Midbrain (tissue), 1 donor: ENCODE data around the gene NASP.
"Not testable (repeated sequence)": the region's sequence is repeated elsewhere in the genome, so short reads cannot be mapped to it uniquely, and the experiment has no call there.

ENCODE experiments used
- DNase-seq: peaks from one replicate; lab custom pipeline; 2025; lab: John Stamatoyannopoulos, UW

The NASP gene

GRCh38 chr1:45569962-45570581 is 13.8 kb upstream of the NASP start:
- DNase-seq, result peak; percentile 80

- DNase-seq, result no peak
Observed at GRCh38 chr1:45570631-45571030, 13.2 kb upstream of the NASP start.

DNA sequence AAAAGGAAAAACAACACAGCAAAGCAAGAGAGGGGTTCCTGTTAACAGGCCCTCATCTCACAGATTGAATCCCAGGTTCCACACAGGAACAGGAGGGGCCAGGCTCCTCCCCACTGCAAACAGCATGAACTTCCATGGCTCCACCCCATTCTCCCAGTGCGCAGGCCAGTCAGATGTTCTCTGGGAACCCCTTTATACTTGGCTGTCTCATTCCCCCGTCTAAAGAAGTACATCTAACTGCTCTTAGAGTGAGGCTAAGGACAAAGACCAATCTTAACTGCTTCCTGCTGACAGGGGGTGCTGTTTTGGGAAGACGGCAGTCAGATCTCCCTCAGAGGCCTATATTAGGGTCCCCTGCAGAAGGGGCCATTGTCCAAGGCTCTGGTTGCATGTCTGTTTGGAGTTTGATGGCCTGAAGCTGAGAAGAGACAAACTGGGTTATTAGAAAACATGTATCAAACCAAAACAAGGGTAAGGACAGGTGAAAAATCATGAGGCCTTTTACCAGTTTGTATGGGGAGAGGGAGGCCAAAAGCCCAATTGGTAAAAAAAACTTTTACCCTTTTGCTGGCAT is 10.5 kb upstream of the NASP start:
- DNase-seq, result no peak

- no peak for DNase-seq
Observed at GRCh38 chr1:45574105-45574626, 9.7 kb upstream of the NASP start.

DNA sequence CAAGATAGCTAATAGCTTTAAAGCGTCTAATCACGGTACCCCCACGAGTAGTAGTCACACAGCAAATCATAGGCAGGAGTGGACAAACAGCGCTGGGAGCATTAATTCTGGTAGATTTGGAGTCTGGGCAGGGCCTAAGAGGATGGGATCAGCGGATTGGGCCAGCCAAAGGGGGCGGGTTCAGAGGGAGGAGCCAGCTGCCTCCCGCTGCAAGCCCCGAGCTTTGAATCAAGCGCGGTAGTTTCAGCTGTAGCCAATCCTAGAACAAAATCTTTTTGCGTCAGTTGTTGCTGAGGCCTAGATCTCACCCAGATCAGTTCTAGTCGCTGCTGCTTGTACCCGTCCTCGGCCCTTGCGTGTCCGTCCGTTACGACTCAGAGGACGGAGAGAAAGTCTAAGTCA is 576 bp upstream of the NASP start:
- DNase-seq, result peak; percentile 99

- DNase-seq, result peak; percentile 88
Observed at GRCh38 chr1:45584351-45585109, 689 bp downstream of the NASP start.

DNA sequence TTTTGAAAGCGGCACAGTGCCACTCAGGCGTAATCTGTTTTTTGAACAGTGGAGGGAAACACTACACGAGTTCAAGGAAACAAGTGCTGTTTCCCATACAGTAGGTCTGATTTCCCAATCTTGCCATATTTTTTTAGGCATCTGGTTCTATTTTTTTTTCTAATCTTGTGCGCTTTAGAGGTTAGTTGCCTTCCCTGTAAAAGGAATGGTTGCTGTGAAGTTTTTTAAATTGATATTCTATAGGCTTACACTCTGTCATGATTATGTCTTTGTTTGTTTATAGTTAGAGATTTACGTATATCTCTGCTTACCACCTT is 1.2 kb downstream of the NASP start:
- DNase-seq, result no peak

DNA sequence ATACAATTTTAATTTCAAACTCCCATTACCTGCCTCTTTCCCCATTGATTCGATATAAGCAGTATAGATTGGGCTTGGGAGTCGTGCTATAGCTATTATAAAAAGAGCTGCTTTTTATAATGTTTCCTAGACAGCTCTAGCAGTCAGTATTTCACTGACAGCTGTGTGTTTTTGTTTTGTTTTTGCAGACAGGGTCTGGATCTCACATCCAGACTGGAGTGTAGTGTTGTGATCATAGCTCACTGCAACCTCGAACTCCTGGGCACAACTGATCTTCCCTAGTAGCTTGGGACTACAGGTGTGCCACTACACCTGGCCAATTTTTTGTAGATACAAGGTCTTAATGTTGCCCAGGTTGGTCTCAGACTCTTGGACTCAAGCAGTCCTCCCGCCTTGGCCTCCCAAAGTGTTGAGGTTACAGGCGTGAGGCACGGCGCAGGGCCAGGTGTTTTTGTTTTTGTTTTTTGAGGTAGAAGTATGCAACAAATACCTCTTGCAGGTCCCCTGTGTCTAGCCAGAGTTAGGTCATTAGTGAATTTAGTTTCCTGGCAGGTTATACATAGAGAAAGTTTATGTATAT is 1.7 kb downstream of the NASP start:
- no peak for DNase-seq

DNA sequence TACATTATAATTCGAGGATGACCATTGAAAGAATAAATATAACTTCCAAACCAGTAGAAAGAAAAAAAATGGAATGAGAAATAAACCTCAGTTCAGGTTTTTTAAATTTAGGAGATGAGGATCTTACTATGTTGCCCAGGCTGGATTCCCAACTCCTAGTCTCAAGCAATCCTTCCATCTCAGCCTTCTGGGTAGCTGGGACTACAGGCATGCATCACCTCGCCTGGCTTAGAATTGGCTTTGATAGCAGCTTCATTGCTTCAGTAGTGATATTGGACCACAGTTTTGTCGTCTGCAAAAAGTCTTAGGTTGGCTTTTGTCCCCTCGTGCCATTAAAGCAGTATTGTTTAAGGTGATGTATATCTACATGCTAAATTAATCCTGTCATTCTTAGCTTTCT is 2.9 kb downstream of the NASP start:
- DNase-seq, result no peak

DNA sequence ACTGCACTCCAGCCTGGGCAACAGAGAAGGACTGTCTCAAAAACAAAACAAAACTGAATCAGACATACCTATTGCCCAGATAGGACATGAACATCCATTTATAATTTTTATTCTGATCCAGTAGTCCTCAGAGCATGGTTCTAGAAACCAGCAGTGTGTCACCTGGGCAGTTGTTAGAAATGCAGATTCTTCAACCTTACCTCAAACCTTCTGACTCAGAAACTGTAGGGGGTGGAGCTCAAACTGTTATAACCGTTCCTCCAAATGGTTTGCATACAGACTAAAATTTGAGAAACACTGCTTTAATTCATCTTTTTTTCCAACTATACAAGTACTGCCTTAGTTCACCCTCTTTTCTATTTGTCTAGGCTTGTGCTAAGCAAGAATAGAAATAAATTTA is 6.0 kb downstream of the NASP start:
- DNase-seq, result no peak

- DNase-seq, result no peak
Observed at GRCh38 chr1:45594412-45594811, 10.6 kb downstream of the NASP start.

- not testable (repeated sequence) for DNase-seq
Observed at GRCh38 chr1:45596765-45597164, 12.9 kb downstream of the NASP start.

DNA sequence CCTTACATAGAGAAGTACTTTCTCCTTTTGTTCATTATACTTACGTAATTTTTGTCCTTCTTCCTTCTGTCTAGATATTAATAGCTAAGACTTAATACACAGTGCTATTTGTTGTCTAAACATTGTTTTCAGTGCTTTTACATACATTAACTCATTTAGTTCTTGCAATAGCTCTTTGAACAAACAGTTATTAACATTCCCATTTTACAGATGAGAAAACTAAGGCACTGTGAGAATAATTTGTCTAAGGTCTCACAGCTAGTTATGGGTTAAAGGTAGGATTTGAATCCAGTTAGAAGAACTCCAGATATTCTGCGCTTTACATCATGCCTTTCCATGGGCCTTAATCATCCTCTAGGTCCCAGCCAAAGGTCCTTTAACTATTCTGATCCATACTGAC is 20.4 kb downstream of the NASP start:
- no peak for DNase-seq

- no peak for DNase-seq
Observed at GRCh38 chr1:45607404-45608074, 23.7 kb downstream of the NASP start.

DNA sequence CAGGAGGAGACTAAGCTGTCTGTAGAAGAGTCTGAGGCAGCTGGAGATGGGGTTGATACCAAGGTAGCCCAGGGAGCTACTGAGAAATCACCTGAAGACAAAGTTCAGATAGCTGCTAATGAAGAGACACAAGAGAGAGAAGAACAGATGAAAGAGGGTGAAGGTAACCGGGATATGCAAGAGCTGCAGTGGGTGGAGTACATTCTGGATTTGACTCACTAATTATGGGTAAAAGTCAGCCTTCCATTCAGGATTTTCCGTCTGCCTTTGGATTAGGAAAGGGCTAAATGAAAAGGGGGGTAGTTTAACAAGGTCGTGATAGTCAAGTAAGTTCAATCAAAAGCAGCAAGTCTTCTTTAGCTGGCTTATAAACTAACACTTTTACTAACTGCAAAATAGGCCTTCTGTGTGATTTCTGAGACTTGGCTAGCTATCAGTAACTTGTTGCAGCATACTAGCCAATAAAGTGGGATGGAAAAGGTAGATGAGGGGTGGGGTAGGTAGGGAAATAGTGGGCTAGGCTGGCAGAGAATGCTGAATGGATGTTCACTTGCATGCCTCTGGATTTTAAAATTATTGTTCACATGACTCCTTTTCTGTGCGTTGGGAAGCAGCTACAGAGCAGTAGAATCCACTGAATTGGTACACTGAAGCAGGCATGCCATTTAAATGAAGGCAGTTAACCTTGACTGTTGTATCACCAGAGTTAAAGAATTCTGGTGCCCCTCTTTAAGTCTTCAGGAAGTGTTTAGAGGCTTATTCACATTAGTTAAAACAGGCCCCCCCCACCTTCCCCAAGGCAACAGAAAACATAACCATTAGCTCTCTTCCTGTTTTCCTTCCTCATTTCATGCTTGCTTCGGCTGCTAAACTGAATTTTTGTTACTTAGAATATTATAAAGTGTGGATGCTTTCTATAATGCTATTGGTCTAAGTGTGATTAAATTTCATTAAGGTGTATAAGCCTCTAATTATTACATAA is 24.6 kb downstream of the NASP start:
- no peak for DNase-seq

- DNase-seq, result no peak
Observed at GRCh38 chr1:45610589-45611226, 26.9 kb downstream of the NASP start.

- DNase-seq, result no peak
Observed at GRCh38 chr1:45612941-45613579, 29.2 kb downstream of the NASP start.

DNA sequence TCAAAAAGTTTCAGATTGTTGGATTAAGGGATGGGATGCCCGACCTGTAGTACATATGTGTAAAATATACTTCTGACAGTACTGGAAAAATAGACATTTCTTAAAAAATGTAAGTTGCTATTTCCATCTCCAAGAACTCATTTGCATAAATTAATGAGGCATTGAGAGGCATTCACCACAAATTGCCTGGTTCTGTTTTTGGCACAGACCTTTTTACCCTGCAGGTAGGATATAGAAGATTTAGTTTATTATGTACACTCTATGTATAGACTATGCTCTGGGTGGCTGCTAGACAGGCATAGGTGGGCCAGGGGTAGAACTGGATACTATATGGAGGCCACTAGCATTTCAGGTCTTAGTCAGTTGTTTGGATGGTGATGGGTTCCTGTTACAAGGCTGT is 32.0 kb downstream of the NASP start:
- DNase-seq, result no peak

GRCh38 chr1:45617618-45618017 is 33.8 kb downstream of the NASP start:
- no peak for DNase-seq
